ENCODE measurements around the gene AKT2.

Gene AKT2

GRCh38 chr19:40213251-40213829 is 71.8 kb downstream of the AKT2 start:
- Histone ChIP-seq H3F3A (ENCODE audit: insufficient read depth, low read length) (no peaks in the 10 kb centered on the region), H3K4me1 (ENCODE audit: low read length) (no peaks in the 10 kb centered on the region), H3K27me3 (replicated peaks; ENCODE audit: insufficient read depth, low read length) (no peaks in the 10 kb centered on the region), H3K4me2 (ENCODE audit: low read depth, low read length) (no peak overlapping the region), H3K36me3 (replicated peaks; ENCODE audit: insufficient read depth, low read length) (no peaks in the 10 kb centered on the region), H4K20me1 (ENCODE audit: insufficient read depth, low read length) (no peaks in the 10 kb centered on the region), H3K9me2 (replicated peaks; ENCODE audit: insufficient read depth, low read length) (no peaks in the 10 kb centered on the region), H3K9me3 (replicated peaks; ENCODE audit: insufficient read depth, low read length) (no peaks in the 10 kb centered on the region), H3K4me3 (ENCODE audit: low read length) (no peak overlapping the region), H3K9ac (ENCODE audit: low read length) (no peak overlapping the region), H3K79me2 (ENCODE audit: low read length) (no peaks in the 10 kb centered on the region), H2AFZ (ENCODE audit: low read length) (no peak overlapping the region), H3K27ac (ENCODE audit: low read length) (no peak overlapping the region)
- no peak for DNase-seq
- TF ChIP-seq CTCF (IDR thresholded peaks at IDR 0.05; ENCODE audit: low read length) (no peak), EZH2 (optimal IDR thresholded peaks at IDR 0.05; ENCODE audit: low read depth, low read length) (no peak), EZH2phosphoT487 (IDR thresholded peaks at IDR 0.05; ENCODE audit: low read length) (no peak)

- no peak overlapping the region for H2AFZ ChIP-seq (ENCODE audit: low read length)
- no peak overlapping the region for H3K4me3 ChIP-seq (ENCODE audit: low read length)
- H3K4me1 ChIP-seq (ENCODE audit: low read length), result no peaks in the 10 kb centered on the region
- no peaks in the 10 kb centered on the region for H4K20me1 ChIP-seq (ENCODE audit: insufficient read depth, low read length)
- no peaks in the 10 kb centered on the region for H3F3A ChIP-seq (ENCODE audit: insufficient read depth, low read length)
- no peaks in the 10 kb centered on the region for H3K36me3 ChIP-seq (replicated peaks; ENCODE audit: insufficient read depth, low read length)
- no peak for DNase-seq
- no peak overlapping the region for H3K9ac ChIP-seq (ENCODE audit: low read length)
- H3K4me2 ChIP-seq (ENCODE audit: low read depth, low read length), result no peak overlapping the region
- H3K9me3 ChIP-seq (replicated peaks; ENCODE audit: insufficient read depth, low read length), result no peaks in the 10 kb centered on the region
- no peak for TF ChIP-seq CTCF (IDR thresholded peaks at IDR 0.05; ENCODE audit: low read length)
- TF ChIP-seq EZH2 (optimal IDR thresholded peaks at IDR 0.05; ENCODE audit: low read depth, low read length), result no peak
- no peak for TF ChIP-seq EZH2phosphoT487 (IDR thresholded peaks at IDR 0.05; ENCODE audit: low read length)
- H3K79me2 ChIP-seq (ENCODE audit: low read length), result no peaks in the 10 kb centered on the region
- no peak overlapping the region for H3K27ac ChIP-seq (ENCODE audit: low read length)
- no peaks in the 10 kb centered on the region for H3K9me2 ChIP-seq (replicated peaks; ENCODE audit: insufficient read depth, low read length)
- no peaks in the 10 kb centered on the region for H3K27me3 ChIP-seq (replicated peaks; ENCODE audit: insufficient read depth, low read length)
Observed at GRCh38 chr19:40210889-40211288, 74.3 kb downstream of the AKT2 start.

GRCh38 chr19:40208602-40209001 is 76.5 kb downstream of the AKT2 start:
- Histone ChIP-seq H3F3A (ENCODE audit: insufficient read depth, low read length) (no peaks in the 10 kb centered on the region), H2AFZ (ENCODE audit: low read length) (no peak overlapping the region), H3K9me2 (replicated peaks; ENCODE audit: insufficient read depth, low read length) (no peaks in the 10 kb centered on the region), H3K36me3 (replicated peaks; ENCODE audit: insufficient read depth, low read length) (no peaks in the 10 kb centered on the region), H3K9me3 (replicated peaks; ENCODE audit: insufficient read depth, low read length) (no peaks in the 10 kb centered on the region), H3K27me3 (replicated peaks; ENCODE audit: insufficient read depth, low read length) (no peaks in the 10 kb centered on the region), H3K4me3 (ENCODE audit: low read length) (no peak overlapping the region), H3K79me2 (ENCODE audit: low read length) (no peaks in the 10 kb centered on the region), H3K27ac (ENCODE audit: low read length) (no peak overlapping the region), H4K20me1 (ENCODE audit: insufficient read depth, low read length) (no peaks in the 10 kb centered on the region), H3K4me1 (ENCODE audit: low read length) (no peaks in the 10 kb centered on the region), H3K9ac (ENCODE audit: low read length) (no peak overlapping the region), H3K4me2 (ENCODE audit: low read depth, low read length) (no peak overlapping the region)
- DNase-seq, result no peak
- TF ChIP-seq EZH2phosphoT487 (IDR thresholded peaks at IDR 0.05; ENCODE audit: low read length) (no peak), EZH2 (optimal IDR thresholded peaks at IDR 0.05; ENCODE audit: low read depth, low read length) (no peak), CTCF (IDR thresholded peaks at IDR 0.05; ENCODE audit: low read length) (no peak)

All from MM.1S (cell line).